ENCODE data around the gene P3H4. TPM values are rescaled to one million over a fixed set of nuclear protein-coding genes. Genes with fewer than 3 reads are reported as not detected.
"Not testable (repeated sequence)": the region's sequence is repeated elsewhere in the genome, so short reads cannot be mapped to it uniquely, and the experiment has no call there.

The P3H4 gene
- total RNA-seq, 1 experiment from 2014 or later: 58.9 TPM

GRCh38 chr17:41844971-41845370, 33.2 kb upstream of the P3H4 start:
- ChIA-PET POLR2A (no interaction called here), CTCF (no interaction called here)
- BruUV-seq (replicated peaks): no TSS peak
- ATAC-seq (no peak), DNase-seq (ENCODE audit: low read depth, low spot score) (no peak)
- Histone ChIP-seq H3K4me1 (ENCODE audit: control insufficient read depth, insufficient read depth, low read length) (no peaks in the 10 kb centered on the region), H3K4me3 (ENCODE audit: low read depth in 2 of 2, low read length in 2 of 2) (no peak overlapping the region), H3K27me3 (ENCODE audit: control insufficient read depth, insufficient read depth, low read length) (no peaks in the 10 kb centered on the region), H3K27ac (ENCODE audit: low read length) (no peak overlapping the region), H3K36me3 (ENCODE audit: control insufficient read depth, insufficient read depth, low read length) (no peaks in the 10 kb centered on the region), H3K9me3 (ENCODE audit: control insufficient read depth, insufficient read depth, low read depth, low read length) (no peaks in the 10 kb centered on the region)
- intact Hi-C loops (cut with micrococcal nuclease; ENCODE audit: unreplicated experiment): no loop called here
- in situ Hi-C loops (cut with HindIII; ENCODE audit: low pct_unique_long_range_greater_than_20kb, low sequenced_read_pairs): no loop called here
- TF ChIP-seq, protein P1, sequence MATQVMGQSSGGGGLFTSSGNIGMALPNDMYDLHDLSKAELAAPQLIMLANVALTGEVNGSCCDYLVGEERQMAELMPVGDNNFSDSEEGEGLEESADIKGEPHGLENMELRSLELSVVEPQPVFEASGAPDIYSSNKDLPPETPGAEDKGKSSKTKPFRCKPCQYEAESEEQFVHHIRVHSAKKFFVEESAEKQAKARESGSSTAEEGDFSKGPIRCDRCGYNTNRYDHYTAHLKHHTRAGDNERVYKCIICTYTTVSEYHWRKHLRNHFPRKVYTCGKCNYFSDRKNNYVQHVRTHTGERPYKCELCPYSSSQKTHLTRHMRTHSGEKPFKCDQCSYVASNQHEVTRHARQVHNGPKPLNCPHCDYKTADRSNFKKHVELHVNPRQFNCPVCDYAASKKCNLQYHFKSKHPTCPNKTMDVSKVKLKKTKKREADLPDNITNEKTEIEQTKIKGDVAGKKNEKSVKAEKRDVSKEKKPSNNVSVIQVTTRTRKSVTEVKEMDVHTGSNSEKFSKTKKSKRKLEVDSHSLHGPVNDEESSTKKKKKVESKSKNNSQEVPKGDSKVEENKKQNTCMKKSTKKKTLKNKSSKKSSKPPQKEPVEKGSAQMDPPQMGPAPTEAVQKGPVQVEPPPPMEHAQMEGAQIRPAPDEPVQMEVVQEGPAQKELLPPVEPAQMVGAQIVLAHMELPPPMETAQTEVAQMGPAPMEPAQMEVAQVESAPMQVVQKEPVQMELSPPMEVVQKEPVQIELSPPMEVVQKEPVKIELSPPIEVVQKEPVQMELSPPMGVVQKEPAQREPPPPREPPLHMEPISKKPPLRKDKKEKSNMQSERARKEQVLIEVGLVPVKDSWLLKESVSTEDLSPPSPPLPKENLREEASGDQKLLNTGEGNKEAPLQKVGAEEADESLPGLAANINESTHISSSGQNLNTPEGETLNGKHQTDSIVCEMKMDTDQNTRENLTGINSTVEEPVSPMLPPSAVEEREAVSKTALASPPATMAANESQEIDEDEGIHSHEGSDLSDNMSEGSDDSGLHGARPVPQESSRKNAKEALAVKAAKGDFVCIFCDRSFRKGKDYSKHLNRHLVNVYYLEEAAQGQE (IDR thresholded peaks at IDR 0.05; ENCODE audit: insufficient read depth in 1 of 2, low read depth in 2 of 2, low read length in 1 of 2): no peak
- TF ChIP-seq TCF7L2 (IDR thresholded peaks at IDR 0.05; ENCODE audit: low read depth, low read length): no peak
- no peak for TF ChIP-seq POLR2AphosphoS5 (IDR thresholded peaks at IDR 0.05; ENCODE audit: low read depth, low read length)
- no peak for TF ChIP-seq CTCF (IDR thresholded peaks at IDR 0.05)
- no peak for TF ChIP-seq SIN3A (IDR thresholded peaks at IDR 0.05; ENCODE audit: borderline replicate concordance, insufficient read depth, low read depth, low read length)

- H3K36me3 ChIP-seq (ENCODE audit: control insufficient read depth, insufficient read depth, low read length); H3K9me3 ChIP-seq (ENCODE audit: control insufficient read depth, insufficient read depth, low read depth, low read length); BruUV-seq (replicated peaks); H3K27me3 ChIP-seq (ENCODE audit: control insufficient read depth, insufficient read depth, low read length); H3K27ac ChIP-seq (ENCODE audit: low read length); H3K4me1 ChIP-seq (ENCODE audit: control insufficient read depth, insufficient read depth, low read length); DNase-seq (ENCODE audit: low read depth, low spot score); POLR2A ChIA-PET; in situ Hi-C loops (cut with HindIII; ENCODE audit: low pct_unique_long_range_greater_than_20kb, low sequenced_read_pairs); ATAC-seq; H3K4me3 ChIP-seq (ENCODE audit: low read depth in 2 of 2, low read length in 2 of 2); intact Hi-C loops (cut with micrococcal nuclease; ENCODE audit: unreplicated experiment); CTCF ChIA-PET: not testable (repeated sequence)
Observed at GRCh38 chr17:41840781-41841180, 29.0 kb upstream of the P3H4 start.

GRCh38 chr17:41839448-41839847, 27.7 kb upstream of the P3H4 start:
- DNase-seq (ENCODE audit: low read depth, low spot score); ATAC-seq; intact Hi-C loops (cut with micrococcal nuclease; ENCODE audit: unreplicated experiment); H3K27ac ChIP-seq (ENCODE audit: low read length); in situ Hi-C loops (cut with HindIII; ENCODE audit: low pct_unique_long_range_greater_than_20kb, low sequenced_read_pairs); H3K4me1 ChIP-seq (ENCODE audit: control insufficient read depth, insufficient read depth, low read length); H3K4me3 ChIP-seq (ENCODE audit: low read depth in 2 of 2, low read length in 2 of 2); H3K27me3 ChIP-seq (ENCODE audit: control insufficient read depth, insufficient read depth, low read length); POLR2A ChIA-PET; H3K9me3 ChIP-seq (ENCODE audit: control insufficient read depth, insufficient read depth, low read depth, low read length); BruUV-seq (replicated peaks); H3K36me3 ChIP-seq (ENCODE audit: control insufficient read depth, insufficient read depth, low read length): not testable (repeated sequence)
- CTCF ChIA-PET: interaction anchor here (0.7 kb wide), 1 partner anchor 133 kb away, joined by 3 read pairs; no protein-coding TSS in a partner anchor
